Smooth muscle cell (in vitro differentiated cells): ENCODE measurements around the gene RETREG1. TPM values are rescaled to one million over a fixed set of nuclear protein-coding genes. Genes with fewer than 3 reads are reported as not detected.

Experiments used
- DNase-seq: peaks from one replicate; lab custom pipeline; 2025; ENCODE audit not compliant: unreplicated experiment; lab: John Stamatoyannopoulos, UW
- H2AFZ ChIP-seq: fragments of 200-600 bp; sonication (generic); 2 replicates; pipeline ENCODE4 v1.6.0; 2016; ENCODE audit warnings: antibody characterized with exemption, low read depth, mild to moderate bottlenecking
- H3F3A ChIP-seq: fragments of 200-600 bp; sonication (generic); 2 replicates; pipeline ENCODE4 v1.6.0; 2017; ENCODE audit warnings: antibody characterized with exemption, low read depth
- H3K27ac ChIP-seq: fragments of 200-600 bp; sonication (generic); 2 replicates; pipeline ENCODE4 v1.5.1; 2016; ENCODE audit warnings: low read depth, mild to moderate bottlenecking
- H3K27me3 ChIP-seq: fragments of 200-600 bp; sonication (generic); 2 replicates; pipeline ENCODE4 v1.6.1; 2016; ENCODE audit warnings: low read depth, mild to moderate bottlenecking
- H3K36me3 ChIP-seq: fragments of 200-600 bp; sonication (generic); 2 replicates; pipeline ENCODE4 v1.5.1; 2016; ENCODE audit warnings: low read depth
- H3K4me1 ChIP-seq: fragments of 200-600 bp; sonication (generic); 2 replicates; pipeline ENCODE4 v1.5.1; 2016; ENCODE audit warnings: low read depth
- H3K4me2 ChIP-seq: fragments of 200-600 bp; sonication (generic); 2 replicates; pipeline ENCODE4 v1.6.0; 2016; ENCODE audit warnings: mild to moderate bottlenecking
- H3K4me3 ChIP-seq: fragments of 200-600 bp; sonication (generic); 2 replicates; pipeline ENCODE4 v1.5.1; 2016; ENCODE audit warnings: mild to moderate bottlenecking
- H3K79me2 ChIP-seq: fragments of 200-600 bp; sonication (generic); 2 replicates; pipeline ENCODE4 v1.6.0; 2016; ENCODE audit warnings: low read depth, mild to moderate bottlenecking
- H3K9ac ChIP-seq: fragments of 200-600 bp; sonication (generic); 2 replicates; pipeline ENCODE4 v1.6.0; 2016; ENCODE audit warnings: low read depth
- H3K9me3 ChIP-seq: fragments of 200-600 bp; sonication (generic); replicated peaks from 2 replicates; pipeline ENCODE4 v1.5.1; 2016; ENCODE audit warnings: low read depth
- H4K20me1 ChIP-seq: fragments of 200-600 bp; sonication (generic); 2 replicates; pipeline ENCODE4 v1.6.0; 2016; ENCODE audit warnings: low read depth
- WGBS: methylation state at CpG from one replicate; pipeline ENCODE4 v1.1.7; 2016; ENCODE audit warnings: low lambda C conversion rate; 5-methylcytosine and 5-hydroxymethylcytosine counted together
- polyA plus RNA-seq: library from polyadenylated mRNA; unstranded; fragments of >200 nt; fragmentation: Nextera tagmentation; extraction: Ambion mirVana; gene quantifications from 2 replicates; pipeline ENCODE4 v1.2.1, GENCODE V29; 2016
- total RNA-seq: library from RNA; depleted of rRNA; stranded (reverse); fragments of >200 nt; gene quantifications from 2 replicates; pipeline ENCODE4 v1.2.3, GENCODE V29; 2014
- TF ChIP-seq, protein P1 (sequence below): fragments of 200-600 bp; sonication (generic); IDR thresholded peaks from 2 replicates; pipeline ENCODE4 v1.5.1; 2017; ENCODE audit warnings: borderline replicate concordance, mild to moderate bottlenecking, antibody characterized with exemption; ENCODE audit not compliant: insufficient read depth, poor library complexity, severe bottlenecking

The RETREG1 gene
- total and polyA plus RNA-seq, 2 experiments from 2014 or later: 0.19 to 4.4 TPM

DNA sequence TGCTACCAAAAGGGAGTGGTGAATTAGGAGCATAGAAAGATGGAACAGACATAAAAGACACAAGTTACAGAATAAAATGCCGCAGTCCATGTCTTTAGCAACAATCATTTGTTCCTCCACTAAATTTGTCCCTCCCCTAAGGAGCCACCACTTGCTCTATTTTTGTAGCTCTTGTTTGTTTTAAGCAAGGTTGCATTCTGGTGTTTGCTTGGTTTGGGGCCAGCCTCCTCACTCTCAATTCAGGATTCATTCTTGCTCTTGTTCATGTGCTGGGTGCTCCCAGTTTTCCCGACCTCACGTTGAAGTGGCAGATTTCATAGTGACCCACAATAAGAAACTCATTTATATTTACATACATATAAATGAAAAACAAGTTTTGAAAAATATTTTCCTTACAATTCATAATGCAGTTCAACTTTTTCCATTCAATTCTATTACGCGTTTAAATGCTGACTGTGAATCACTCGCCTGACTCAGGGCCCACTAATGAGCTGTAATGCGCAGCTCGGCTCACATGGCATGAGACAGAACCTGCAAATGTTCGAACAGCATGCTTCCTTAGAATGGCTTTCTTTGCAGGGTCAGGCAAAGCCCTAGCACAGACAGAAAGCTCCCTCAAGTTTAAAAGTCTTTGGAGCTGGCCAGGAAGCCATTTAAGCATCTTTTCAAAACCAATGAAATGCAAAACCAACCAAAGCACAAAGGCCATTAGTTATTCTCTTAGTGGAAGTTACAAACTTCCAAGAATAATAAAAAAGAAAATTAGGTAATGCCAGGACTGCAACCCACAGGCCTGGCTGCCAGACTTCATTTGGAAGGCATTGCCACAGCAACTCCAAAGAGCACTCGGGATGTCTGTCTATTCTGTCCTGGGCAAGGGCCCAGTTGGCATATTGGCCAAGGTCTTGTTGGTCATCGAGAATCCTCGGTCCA is 41.7 kb downstream of the RETREG1 start:
- Histone ChIP-seq H4K20me1 (no peaks in the 10 kb centered on the region), H3K9ac (peak overlapping the region; percentile 50), H2AFZ (no peak overlapping the region), H3K27me3 (no peaks in the 10 kb centered on the region), H3K4me2 (peak overlapping the region; percentile 68), H3F3A (peaks cover 4% of the 10 kb centered on the region), H3K4me1 (peaks cover 29% of the 10 kb centered on the region), H3K4me3 (no peak overlapping the region), H3K27ac (peak overlapping the region; percentile 90), H3K36me3 (no peaks in the 10 kb centered on the region), H3K79me2 (no peaks in the 10 kb centered on the region), H3K9me3 (no peaks in the 10 kb centered on the region)
- WGBS: 39% methylated on average over 12 of the region's 12 CpGs
- DNase-seq: peak; percentile 4
- TF ChIP-seq, protein P1, sequence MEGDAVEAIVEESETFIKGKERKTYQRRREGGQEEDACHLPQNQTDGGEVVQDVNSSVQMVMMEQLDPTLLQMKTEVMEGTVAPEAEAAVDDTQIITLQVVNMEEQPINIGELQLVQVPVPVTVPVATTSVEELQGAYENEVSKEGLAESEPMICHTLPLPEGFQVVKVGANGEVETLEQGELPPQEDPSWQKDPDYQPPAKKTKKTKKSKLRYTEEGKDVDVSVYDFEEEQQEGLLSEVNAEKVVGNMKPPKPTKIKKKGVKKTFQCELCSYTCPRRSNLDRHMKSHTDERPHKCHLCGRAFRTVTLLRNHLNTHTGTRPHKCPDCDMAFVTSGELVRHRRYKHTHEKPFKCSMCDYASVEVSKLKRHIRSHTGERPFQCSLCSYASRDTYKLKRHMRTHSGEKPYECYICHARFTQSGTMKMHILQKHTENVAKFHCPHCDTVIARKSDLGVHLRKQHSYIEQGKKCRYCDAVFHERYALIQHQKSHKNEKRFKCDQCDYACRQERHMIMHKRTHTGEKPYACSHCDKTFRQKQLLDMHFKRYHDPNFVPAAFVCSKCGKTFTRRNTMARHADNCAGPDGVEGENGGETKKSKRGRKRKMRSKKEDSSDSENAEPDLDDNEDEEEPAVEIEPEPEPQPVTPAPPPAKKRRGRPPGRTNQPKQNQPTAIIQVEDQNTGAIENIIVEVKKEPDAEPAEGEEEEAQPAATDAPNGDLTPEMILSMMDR: no peak

DNA sequence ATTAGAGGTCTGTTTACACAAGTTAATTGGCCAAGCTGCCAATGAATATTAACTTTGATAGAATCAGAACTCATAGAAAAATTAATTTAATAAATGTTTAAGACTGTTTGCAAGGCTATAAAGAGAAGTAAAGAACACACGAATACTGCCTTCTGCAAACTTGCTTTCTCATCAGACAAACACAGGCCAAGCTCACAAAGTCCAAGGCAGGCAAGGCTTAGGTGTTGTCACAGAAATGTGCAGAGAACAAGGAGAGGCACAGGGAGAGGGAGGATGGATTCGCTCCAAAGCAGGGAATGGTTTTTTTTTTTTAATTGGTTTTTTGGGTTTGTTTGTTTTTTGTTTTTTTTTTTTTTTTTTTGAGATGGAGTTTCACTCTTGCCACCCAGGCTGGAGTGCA is 43.4 kb downstream of the RETREG1 start:
- Histone ChIP-seq H3K9ac (no peak overlapping the region), H3K4me3 (no peak overlapping the region), H3K27ac (no peak overlapping the region), H4K20me1 (no peaks in the 10 kb centered on the region), H3K36me3 (no peaks in the 10 kb centered on the region), H2AFZ (no peak overlapping the region), H3K4me2 (no peak overlapping the region), H3K27me3 (no peaks in the 10 kb centered on the region), H3K9me3 (no peaks in the 10 kb centered on the region), H3F3A (peaks cover 4% of the 10 kb centered on the region), H3K79me2 (no peaks in the 10 kb centered on the region), H3K4me1 (peaks cover 17% of the 10 kb centered on the region)
- TF ChIP-seq, protein P1: no peak
- 98% methylated on average over 2 of the region's 2 CpGs for WGBS
- DNase-seq: no peak

DNA sequence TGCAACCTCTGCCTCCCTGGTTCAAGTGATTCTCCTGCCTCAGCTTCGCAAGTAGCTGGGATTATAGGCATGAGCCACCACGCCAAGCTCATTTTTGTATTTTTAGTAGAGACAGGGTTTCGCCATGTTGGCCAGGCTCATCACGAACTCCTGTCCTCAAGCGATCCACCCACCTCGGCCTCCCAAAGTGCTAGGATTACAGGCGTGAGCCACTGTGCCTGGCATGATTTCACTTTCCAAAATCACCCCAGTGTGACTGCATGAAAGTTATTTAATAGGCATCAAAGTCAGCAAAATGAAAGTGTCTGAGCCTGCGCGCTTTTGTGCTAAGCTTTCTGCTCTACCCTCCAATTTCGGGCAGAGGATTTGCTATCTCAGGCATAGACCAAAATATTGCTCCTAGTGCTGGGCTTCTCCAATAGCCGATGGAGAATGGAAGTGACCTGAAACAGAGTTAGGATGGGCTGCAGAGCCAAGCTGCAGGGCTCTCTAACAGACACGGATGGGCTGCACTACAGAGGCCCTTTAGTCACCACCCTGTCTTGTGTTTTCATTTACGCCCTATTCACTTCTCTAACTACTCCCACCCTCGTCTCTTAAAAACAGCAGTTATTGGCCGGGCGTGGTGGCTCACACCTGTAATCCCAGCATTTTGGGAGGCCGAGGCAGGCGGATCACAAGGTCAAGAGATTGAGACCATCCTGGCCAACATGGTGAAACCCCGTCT is 44.3 kb downstream of the RETREG1 start:
- Histone ChIP-seq H3F3A (peaks cover 4% of the 10 kb centered on the region), H3K4me2 (no peak overlapping the region), H3K9ac (no peak overlapping the region), H4K20me1 (no peaks in the 10 kb centered on the region), H3K27me3 (no peaks in the 10 kb centered on the region), H3K9me3 (no peaks in the 10 kb centered on the region), H3K4me3 (no peak overlapping the region), H3K4me1 (peaks cover 11% of the 10 kb centered on the region), H3K36me3 (no peaks in the 10 kb centered on the region), H2AFZ (no peak overlapping the region), H3K27ac (no peak overlapping the region), H3K79me2 (no peaks in the 10 kb centered on the region)
- WGBS: 96% methylated on average over 19 of the region's 19 CpGs
- DNase-seq: no peak
- TF ChIP-seq, protein P1: no peak
